HCT116 (cell line): ENCODE measurements around the gene ARMH4.

Source experiments
- CTCF ChIP-seq, 3 experiments: fragments of 200-600 bp in 1 of 3; sonication (generic) in 1 of 3; IDR thresholded peaks in 2 of 3; conservative IDR thresholded peaks in 1 of 3; 2 replicates each; pipeline ENCODE4 v1.5.1; 2012 to 2017; ENCODE audit warnings: low read depth in 2 of 3, low read length in 2 of 3, antibody characterized with exemption in 1 of 3, borderline replicate concordance in 1 of 3, control low read depth in 1 of 3, mild to moderate bottlenecking in 1 of 3, mixed read lengths in 1 of 3, mixed run types in 1 of 3, moderate library complexity in 1 of 3; ENCODE audit not compliant: insufficient read depth in 1 of 3
- EGR1 ChIP-seq: IDR thresholded peaks from 2 replicates; pipeline ENCODE4 v1.6.1; 2012; ENCODE audit warnings: low read depth
- EZH2 ChIP-seq: fragments of 200-600 bp; sonication (generic); IDR thresholded peaks from 2 replicates; pipeline ENCODE4 v1.6.1; 2017; ENCODE audit warnings: antibody characterized with exemption, mixed run types
- MAX ChIP-seq: IDR thresholded peaks from 2 replicates; pipeline ENCODE4 v1.6.1; 2012
- POLR2A ChIP-seq: IDR thresholded peaks from 2 replicates; pipeline ENCODE4 v1.7.0; 2011; ENCODE audit warnings: borderline replicate concordance; ENCODE audit not compliant: insufficient read depth, insufficient read length; ENCODE audit errors: extremely low read depth
- POLR2AphosphoS5 ChIP-seq: IDR thresholded peaks from 2 replicates; pipeline ENCODE4 v1.6.1; 2011; ENCODE audit warnings: mild to moderate bottlenecking, low read depth, low read length, moderate library complexity
- YY1 ChIP-seq: IDR thresholded peaks from 2 replicates; pipeline ENCODE4 v1.6.1; 2011; ENCODE audit warnings: low read length, low read depth, moderate library complexity, mild to moderate bottlenecking; ENCODE audit not compliant: insufficient replicate concordance; ENCODE audit errors: extremely low read depth
- ZFX ChIP-seq: fragments of 450-650 bp; IDR thresholded peaks from 2 replicates; pipeline ENCODE4 v1.6.1; 2017

GRCh38 chr14:58138031-58138713, 13.8 kb downstream of the ARMH4 start:
- TF ChIP-seq POLR2A (no peak), EGR1 (no peak), YY1 (no peak), EZH2 (no peak), ZFX (no peak), CTCF (IDR thresholded peaks at IDR 0.05 in 2 of 3, conservative IDR thresholded peaks at IDR 0.05 in 1 of 3; ENCODE audit: borderline replicate concordance in 1 of 3, insufficient read depth in 1 of 3, low read depth in 2 of 3, low read length in 2 of 3) (no peak), MAX (no peak), POLR2AphosphoS5 (no peak)
